A172 (cell line): ENCODE data around the gene RPL26. TPM values are rescaled to one million over a fixed set of nuclear protein-coding genes. Genes with fewer than 3 reads are reported as not detected.
"Not testable (repeated sequence)": the region's sequence is repeated elsewhere in the genome, so short reads cannot be mapped to it uniquely, and the experiment has no call there.

Experiments used
- DNase-seq: peaks from one replicate; pipeline ENCODE4 v3.0.0-alpha.2; 2015; ENCODE audit warnings: low spot score
- total RNA-seq: library from RNA; depleted of rRNA; stranded (reverse); fragments of >200 nt; shearing (Covaris generic); gene quantifications from 2 replicates; pipeline ENCODE4 v1.2.3, GENCODE V29; 2014

RPL26 gene
- total RNA-seq, 1 experiment from 2014 or later = 5,921 TPM

- not testable (repeated sequence) for DNase-seq
Measured at GRCh38 chr17:8394497-8394896, 11.5 kb upstream of the RPL26 start.

- DNase-seq = peak; percentile 63
Measured at GRCh38 chr17:8393470-8394231, 10.7 kb upstream of the RPL26 start.

DNA sequence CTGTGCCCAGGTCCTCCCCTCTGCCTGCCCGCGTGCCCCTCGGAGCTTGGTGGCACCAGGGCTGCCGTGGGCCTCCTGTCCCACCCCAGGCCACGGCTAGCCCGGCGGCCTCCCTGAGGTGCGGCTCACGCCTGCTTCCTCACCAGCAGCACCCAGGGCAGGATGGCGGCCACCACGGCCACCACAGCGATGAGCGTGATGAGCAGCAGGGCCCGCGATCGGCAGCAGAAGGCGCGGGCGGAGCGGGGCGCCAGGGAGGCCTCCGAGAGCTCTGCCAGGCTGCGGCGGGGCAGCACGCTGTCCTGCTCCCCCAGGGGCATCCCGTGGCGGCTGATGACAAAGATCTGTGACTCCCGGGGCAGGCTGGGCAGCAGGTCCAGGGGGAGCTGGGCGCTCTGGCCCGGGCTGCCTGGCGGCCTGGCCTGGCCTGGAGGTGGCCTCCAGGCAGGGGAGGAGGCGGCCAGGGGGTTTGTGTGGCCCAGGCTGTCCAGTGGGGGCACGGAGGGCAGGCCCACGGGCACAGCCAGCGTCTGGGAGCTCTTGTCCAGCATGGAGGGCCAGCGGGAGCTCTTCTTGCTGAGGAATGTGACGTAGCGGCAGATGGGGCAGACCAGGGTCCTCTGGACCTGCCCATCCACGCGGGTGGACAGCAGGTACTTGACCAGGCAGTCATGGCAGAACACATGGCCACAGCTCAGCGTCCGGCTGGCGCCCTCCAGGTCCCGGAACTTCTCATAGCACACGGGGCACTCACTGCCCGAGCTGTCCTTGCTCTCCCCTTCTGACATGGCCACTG is 9.9 kb upstream of the RPL26 start:
- DNase-seq = no peak

DNA sequence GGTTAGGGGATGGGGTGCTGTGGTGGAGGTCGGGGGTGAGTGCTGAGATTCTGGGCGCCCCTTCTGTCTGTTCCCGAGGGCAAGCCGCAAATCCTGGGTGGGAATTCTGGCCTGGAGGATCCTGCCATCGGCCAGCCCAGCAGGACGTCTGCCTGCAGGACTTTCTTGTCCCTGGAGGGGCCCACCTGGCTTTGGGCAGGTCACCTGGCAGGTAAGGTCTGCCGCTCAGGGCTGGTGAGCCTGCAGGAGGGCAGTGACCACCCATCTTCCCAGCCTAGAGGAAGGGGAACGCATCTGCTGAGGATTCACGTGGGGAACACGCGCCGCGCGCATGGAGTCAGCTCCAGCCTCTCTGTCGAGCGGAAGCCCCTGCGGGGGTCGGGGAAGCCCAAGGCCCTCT is 9.3 kb upstream of the RPL26 start:
- no peak for DNase-seq

DNA sequence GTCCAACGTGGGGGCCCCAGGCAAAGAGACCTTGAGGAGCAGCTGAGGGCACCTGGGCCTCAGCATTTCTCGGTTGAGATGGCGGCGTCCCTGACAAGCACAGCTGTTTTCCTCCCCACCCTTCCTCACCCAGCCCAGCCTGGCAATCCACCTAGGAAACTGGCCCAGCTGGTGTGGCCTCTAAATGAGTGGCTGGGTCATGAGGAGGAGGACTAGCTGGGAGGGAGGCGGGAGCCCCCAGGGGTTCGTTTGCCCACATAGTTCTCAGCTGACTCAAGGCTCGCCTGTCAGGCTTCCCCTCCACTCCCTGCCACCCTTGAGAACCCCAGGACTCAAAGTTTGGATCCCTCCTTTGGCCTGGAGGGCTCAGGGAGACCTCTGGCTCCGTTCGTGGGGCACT is 8.7 kb upstream of the RPL26 start:
- DNase-seq = peak; percentile 54

DNA sequence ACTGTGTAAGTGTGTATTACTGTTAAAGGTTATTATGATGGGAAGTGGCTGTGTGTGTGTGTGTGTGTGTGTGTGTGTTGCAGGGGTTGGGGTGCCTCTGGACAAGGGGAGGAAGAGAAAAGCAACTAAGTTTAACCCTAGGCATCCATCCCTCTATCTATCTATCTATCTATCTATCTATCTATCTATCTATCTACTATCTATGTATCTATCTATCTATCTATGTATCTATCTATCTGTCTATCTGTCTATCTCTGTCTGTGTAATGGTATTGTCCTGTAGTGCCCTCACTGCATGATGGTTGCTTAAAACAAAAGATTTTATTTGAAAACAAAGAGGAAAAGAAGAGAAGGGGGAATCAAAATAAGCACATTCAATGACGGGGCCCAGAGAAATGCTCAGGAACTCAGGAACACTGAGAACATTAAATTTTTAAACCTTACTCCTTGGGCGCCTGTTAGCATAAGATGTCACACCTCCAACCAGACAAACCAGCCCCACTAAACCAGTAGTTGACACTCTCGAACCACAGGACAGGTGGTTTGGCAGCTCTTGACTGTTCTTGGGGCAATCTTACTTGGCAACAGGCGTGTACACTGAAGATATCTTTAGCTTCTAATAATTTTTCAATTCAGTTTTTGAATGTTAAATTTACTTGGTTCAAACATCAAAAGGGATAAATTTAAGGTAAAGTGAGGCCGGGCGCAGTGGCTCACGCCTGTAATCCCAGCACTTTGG is 5.1 kb upstream of the RPL26 start:
- no peak for DNase-seq

GRCh38 chr17:8386841-8387240 is 3.8 kb upstream of the RPL26 start:
- no peak for DNase-seq

DNA sequence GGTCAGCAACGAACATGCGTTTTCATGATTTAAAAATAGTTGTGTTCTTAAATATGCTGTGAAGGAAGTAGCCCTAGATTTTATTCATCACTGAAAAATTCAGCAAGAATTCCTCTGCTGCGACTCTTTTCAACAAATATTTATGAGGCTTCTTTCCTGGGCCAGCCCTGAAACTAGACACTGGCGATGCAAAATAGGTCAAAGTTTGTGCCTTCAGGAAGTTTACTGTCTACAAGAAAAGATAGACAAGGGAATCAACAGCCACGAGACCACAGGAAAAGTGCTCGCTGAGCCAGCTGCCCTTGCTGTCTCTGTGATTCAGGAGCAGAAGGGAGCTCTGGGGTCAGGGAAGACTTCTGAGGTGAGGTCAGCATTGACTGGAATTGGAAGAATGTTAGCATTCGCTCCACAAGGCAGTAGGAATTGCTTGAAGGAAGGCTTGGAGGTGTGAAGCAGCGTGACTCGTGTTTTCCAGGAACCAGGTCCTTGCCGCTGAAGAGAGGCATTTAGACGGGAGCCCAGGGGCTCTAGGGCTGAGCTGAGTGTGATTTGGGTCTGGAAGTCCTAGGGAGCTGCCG is 1.9 kb upstream of the RPL26 start:
- DNase-seq = peak; percentile 86

DNA sequence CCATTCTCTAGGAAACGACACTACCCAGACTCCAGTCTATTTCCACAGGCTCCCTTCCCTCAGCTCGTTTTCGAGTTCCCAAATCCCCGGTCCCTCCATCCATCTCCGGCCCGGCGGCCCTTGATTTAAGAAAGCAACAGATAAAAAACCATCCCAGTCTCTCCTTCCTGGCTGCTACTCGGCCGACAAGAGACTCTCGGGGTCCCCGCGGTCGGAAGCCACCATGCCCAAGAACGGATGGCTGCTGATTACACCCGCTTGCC is 182 bp downstream of the RPL26 start:
- peak; percentile 31 for DNase-seq

DNA sequence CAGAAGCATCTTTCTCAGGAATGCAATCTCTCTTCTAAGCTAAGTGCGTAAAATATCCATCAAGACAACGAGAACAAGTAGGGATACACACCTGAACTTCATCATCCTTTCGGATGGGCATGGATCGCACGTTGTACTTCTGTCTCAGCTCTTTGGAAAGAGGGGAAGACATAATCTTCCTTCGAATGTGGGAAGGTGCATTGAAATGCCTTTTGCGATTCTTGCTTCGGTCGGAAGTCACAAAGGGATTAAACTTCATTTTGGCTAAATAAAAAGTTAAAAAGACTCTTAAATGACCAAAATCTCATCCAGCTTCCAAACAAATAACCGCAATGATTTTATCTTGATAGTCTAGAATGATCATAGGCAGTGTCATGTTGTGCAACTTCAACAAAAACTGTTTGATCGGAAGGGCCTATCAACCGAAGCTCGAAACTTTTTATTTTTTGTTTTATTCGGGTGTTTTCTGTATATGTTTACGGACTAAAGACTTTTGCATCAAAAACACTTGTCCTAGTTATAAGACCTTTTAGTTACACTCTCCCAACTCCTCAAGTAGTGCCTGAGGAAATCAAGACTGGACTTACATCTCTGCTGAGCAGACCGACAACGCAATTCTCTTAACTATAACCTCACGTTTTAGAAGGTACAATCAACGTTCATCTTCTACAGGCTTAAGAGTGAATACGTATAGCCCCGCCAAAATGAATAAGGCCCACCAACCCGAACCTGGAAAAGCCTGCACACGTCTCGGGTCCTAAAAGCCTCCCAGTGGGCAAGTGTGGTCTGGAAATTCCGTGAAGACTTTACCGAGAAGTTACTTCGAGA is 727 bp downstream of the RPL26 start:
- no peak for DNase-seq

- DNase-seq = no peak
Measured at GRCh38 chr17:8380049-8380448, 2.9 kb downstream of the RPL26 start.

DNA sequence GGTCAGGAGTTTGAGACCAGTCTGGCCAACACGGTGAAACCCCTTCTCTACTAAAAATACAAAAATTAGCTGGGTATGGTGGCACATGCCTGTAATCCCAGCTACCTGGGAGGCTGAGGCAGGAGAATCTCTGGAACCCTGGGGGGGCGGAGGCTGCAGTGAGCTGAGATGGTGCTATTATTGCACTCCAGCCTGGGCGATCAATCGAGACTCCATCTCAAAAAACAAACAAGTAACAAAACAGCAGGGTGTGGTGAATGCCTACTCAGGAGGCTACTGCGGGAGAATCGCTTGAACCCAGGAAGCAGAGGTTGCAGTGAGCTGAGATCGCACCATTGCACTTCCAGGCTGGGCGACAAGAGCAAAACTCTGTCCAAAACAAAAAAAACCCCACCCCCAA is 4.9 kb downstream of the RPL26 start:
- DNase-seq = not testable (repeated sequence)

DNA sequence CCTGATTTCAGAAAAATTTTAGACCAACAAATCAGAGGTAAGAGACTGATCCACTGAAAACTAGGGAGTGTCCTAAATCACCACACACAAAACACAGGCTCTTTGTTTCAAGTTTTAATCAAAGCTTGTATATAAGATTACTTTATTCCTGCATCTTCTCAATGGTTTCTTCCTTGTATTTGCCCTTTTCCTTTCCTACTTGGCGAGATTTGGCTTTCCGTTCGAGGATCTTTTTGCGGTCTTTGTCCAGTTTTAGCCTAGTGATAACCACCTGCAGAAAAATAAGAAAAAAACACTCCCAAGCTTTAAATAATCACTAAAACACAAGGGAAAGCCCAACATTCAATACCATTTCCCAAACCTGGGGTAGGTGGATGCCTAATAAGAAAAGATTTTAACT is 5.6 kb downstream of the RPL26 start:
- no peak for DNase-seq

DNA sequence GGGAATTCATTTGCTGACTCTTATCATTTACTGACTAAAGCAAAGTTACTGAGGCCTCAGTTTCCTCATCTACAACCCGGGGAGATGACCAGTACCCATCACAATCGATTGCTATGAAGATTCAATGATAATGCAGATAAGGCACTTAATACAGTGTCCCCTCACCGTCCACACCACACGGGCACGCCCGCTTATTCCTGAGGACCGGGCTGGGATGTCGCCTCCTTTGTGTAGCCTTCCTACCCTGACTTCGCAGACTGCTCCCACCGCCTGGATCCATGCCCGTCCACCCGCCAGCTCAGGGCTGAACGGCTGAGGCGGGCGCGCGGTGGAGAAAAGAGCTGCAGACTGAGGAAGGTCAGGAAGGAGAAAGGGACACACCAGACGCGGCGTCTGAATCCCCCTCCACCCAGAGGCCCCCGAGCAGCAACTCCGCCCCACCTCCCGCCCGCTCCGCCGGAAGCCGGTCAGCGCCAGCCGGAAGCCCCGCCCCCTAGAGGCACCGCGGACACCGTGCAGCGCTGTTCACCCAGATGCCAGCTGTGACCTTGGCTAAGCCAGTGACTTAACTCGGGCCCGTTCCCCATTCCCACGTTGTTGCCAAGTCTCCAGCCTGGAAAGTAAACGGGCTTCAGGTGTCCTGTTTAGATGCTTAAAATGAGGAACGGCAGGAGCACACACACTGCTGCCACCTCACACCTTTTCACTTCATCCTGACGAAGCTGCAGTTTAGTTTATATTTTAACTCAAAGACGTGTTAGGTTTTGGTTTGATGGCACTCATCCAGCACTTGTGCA is 6.5 kb downstream of the RPL26 start, which contains the start of gene KRABD2:
Gene KRABD2 (minus strand): TSS at position 434 of the 797 bp plus-strand sequence.
- DNase-seq = peak; percentile 50

GRCh38 chr17:8375738-8376259 is 7.2 kb downstream of the RPL26 start:
- DNase-seq = no peak

DNA sequence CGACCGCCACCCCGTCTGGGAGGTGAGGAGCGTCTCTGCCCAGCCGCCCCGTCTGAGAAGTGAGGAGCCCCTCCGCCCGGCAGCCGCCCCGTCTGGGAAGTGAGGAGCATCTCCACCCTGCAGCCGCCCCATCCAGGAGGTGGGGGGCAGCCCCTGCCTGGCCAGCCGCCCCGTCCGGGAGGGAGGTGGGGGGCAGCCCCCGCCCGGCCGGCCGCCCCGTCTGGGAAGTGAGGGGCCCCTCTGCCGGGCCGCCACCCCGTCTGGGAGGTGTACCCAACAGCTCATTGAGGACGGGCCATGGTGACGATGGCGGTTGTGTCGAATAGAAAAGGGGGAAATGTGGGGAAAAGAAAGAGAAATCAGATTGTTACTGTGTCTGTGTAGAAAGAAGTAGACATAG is 9.1 kb downstream of the RPL26 start:
- not testable (repeated sequence) for DNase-seq

- DNase-seq = no peak
Measured at GRCh38 chr17:8372422-8372821, 10.6 kb downstream of the RPL26 start.

DNA sequence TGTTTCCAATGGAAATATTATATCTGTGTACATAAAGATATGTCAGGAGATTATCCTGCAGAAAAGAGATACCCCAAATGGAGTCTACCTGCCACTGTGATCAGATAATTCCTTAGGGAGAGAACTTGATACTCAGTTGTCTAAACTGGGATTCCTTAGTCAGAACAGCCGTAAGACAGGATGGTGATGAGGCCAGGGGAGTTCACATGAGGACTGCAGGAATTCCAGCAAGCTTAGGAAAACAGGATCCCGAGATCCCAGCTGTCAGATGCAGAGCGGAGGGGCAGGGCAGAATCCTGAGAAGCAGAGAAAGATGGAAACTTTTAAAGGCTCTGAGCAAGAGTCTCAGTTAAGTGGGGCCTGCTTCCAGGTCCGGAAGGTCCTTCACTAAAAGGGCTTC is 11.2 kb downstream of the RPL26 start:
- no peak for DNase-seq

GRCh38 chr17:8369944-8370343 is 13.0 kb downstream of the RPL26 start:
- DNase-seq = no peak

DNA sequence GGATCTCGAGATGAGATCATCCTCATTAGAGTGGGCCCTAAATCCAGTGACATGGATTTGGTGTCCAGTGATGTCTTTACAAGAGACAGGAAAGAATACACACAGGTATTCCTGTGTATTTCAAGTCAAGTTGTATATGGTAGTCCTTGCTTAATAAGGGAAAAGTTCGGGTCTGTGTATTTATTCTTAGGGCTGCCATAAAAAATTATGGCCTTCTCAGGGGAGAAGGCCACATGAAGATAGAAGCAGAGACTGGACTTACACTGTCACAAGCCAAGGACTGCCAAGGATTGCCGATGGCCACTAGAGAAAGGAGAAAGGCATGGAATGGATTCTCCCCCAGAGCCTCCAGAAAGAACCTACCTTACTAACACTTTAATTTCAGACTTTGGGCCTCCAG is 14.8 kb downstream of the RPL26 start:
- no peak for DNase-seq
